Thyroid gland (tissue), 4 donors: ENCODE data around the gene AGBL5. TPM values are rescaled to one million over a fixed set of nuclear protein-coding genes. Genes with fewer than 3 reads are reported as not detected.
A peak's percentile ranks its signal among the peaks of the same experiment; 100 is the strongest.

ENCODE experiments used
- DNase-seq, 2 donors: peaks; one replicate each; pipeline ENCODE4 v3.0.0-alpha.2; 2019
- H3K27ac ChIP-seq, 3 donors: fragments of 200-600 bp; sonication (generic); 1 replicate in 2 of 3; 2 replicates in 1 of 3; pipeline ENCODE4 v1.5.1; 2016 to 2019; ENCODE audit warnings: mild to moderate bottlenecking in 1 of 3, moderate library complexity in 1 of 3
- H3K27me3 ChIP-seq: fragments of 200-600 bp; sonication (generic); one replicate; pipeline ENCODE4 v1.5.1; 2019
- H3K36me3 ChIP-seq, 2 donors: fragments of 200-600 bp; sonication (generic); one replicate each; pipeline ENCODE4 v1.5.1; 2016 to 2019
- H3K4me1 ChIP-seq, 2 donors: fragments of 200-600 bp; sonication (generic); one replicate each; pipeline ENCODE4 v1.5.1; 2017 to 2019
- H3K4me3 ChIP-seq, 3 donors: fragments of 200-600 bp; sonication (generic); replicated peaks in 1 of 3; 1 replicate in 2 of 3; 2 replicates in 1 of 3; pipeline ENCODE4 v1.5.1; 2016; ENCODE audit warnings: mild to moderate bottlenecking in 1 of 3
- H3K9me3 ChIP-seq: fragments of 200-600 bp; sonication (generic); one replicate; pipeline ENCODE4 v1.5.1; 2017
- POLR2A ChIP-seq, 2 donors: fragments of 450-650 bp; IDR thresholded peaks; one replicate each; pipeline ENCODE4 v1.6.1; 2017; ENCODE audit warnings: antibody characterized with exemption in 2 of 2, mild to moderate bottlenecking in 2 of 2, moderate library complexity in 1 of 2
- WGBS, 2 donors: methylation state at CpG; one replicate each; pipeline ENCODE4 v1.1.5; 2017; 5-methylcytosine and 5-hydroxymethylcytosine counted together
- intact Hi-C: fragments of 100-400 bp; cut with DNase I; formaldehyde crosslinking; loops from one replicate; pipeline ENCODE4 v1.15.1; 2023
- total RNA-seq, 4 donors: library from RNA; depleted of rRNA; stranded (reverse); fragments of >200 nt; gene quantifications; one replicate each; pipeline ENCODE4 v1.2.3, GENCODE V29; 2016
- TF ChIP-seq, protein P1 (sequence below), 6 experiments: fragments of 200-600 bp in 3 of 6; fragments of 450-650 bp in 3 of 6; sonication (generic) in 3 of 6; IDR thresholded peaks; one replicate each; pipeline ENCODE4 v1.5.1; 2016 to 2019; ENCODE audit warnings: antibody characterized with exemption in 6 of 6, mild to moderate bottlenecking in 2 of 6, inconsistent platforms in 1 of 6, moderate library complexity in 1 of 6

Gene AGBL5
- total RNA-seq, 4 donors from 2014 or later: 29.1 to 40.0 (median 31.6) TPM

DNA sequence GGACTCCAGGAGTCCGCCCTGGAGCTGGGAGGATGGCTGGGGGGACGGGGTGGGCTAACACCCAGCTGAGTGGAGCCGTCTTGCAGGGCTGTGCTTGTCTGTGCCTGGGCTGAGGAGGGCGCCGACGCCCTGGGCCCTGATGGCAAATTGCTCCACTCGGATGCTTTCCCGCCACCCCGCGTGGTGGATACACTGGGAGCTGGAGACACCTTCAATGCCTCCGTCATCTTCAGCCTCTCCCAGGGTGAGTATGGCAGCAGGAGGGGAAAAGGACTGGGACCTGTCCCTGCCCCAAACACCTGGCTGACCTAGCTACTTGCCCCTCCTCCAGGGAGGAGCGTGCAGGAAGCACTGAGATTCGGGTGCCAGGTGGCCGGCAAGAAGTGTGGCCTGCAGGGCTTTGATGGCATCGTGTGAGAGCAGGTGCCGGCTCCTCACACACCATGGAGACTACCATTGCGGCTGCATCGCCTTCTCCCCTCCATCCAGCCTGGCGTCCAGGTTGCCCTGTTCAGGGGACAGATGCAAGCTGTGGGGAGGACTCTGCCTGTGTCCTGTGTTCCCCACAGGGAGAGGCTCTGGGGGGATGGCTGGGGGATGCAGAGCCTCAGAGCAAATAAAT is 48.0 kb downstream of the AGBL5 start:
- Histone ChIP-seq H3K4me1 (peaks cover 0 to 10% of the 10 kb centered on the region in 2 donors), H3K4me3 (no peak overlapping the region), H3K36me3 (no peaks in the 10 kb centered on the region), H3K27me3 (no peaks in the 10 kb centered on the region), H3K27ac (no peak overlapping the region), H3K9me3 (no peaks in the 10 kb centered on the region)
- DNase-seq: no peak
- intact Hi-C loops: loop anchor here (5.0 to 10.0 kb wide), 3 partner anchors 93 to 205 kb away; partner anchors contain the start of genes DNAJC5G and UCN
- 89 to 93% methylated on average over 8 to 19 of the region's 19 CpGs for WGBS, 2 donors
- TF ChIP-seq POLR2A (IDR thresholded peaks at IDR 0.05): no peak
- TF ChIP-seq, protein P1, sequence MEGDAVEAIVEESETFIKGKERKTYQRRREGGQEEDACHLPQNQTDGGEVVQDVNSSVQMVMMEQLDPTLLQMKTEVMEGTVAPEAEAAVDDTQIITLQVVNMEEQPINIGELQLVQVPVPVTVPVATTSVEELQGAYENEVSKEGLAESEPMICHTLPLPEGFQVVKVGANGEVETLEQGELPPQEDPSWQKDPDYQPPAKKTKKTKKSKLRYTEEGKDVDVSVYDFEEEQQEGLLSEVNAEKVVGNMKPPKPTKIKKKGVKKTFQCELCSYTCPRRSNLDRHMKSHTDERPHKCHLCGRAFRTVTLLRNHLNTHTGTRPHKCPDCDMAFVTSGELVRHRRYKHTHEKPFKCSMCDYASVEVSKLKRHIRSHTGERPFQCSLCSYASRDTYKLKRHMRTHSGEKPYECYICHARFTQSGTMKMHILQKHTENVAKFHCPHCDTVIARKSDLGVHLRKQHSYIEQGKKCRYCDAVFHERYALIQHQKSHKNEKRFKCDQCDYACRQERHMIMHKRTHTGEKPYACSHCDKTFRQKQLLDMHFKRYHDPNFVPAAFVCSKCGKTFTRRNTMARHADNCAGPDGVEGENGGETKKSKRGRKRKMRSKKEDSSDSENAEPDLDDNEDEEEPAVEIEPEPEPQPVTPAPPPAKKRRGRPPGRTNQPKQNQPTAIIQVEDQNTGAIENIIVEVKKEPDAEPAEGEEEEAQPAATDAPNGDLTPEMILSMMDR (IDR thresholded peaks at IDR 0.05): no peak

DNA sequence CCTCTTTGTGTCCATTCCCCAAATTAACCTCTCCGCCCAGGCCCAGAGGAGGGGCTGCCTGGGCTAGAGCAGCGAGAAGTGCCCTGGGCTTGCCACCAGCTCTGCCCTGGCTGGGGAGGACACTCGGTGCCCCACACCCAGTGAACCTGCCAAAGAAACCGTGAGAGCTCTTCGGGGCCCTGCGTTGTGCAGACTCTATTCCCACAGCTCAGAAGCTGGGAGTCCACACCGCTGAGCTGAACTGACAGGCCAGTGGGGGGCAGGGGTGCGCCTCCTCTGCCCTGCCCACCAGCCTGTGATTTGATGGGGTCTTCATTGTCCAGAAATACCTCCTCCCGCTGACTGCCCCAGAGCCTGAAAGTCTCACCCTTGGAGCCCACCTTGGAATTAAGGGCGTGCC is 48.6 kb downstream of the AGBL5 start:
- Histone ChIP-seq H3K4me1 (peaks cover 0 to 10% of the 10 kb centered on the region in 2 donors), H3K9me3 (no peaks in the 10 kb centered on the region), H3K4me3 (no peak overlapping the region), H3K27me3 (no peaks in the 10 kb centered on the region), H3K36me3 (no peaks in the 10 kb centered on the region), H3K27ac (no peak overlapping the region)
- TF ChIP-seq, protein P1 (IDR thresholded peaks at IDR 0.05): no peak
- no peak for TF ChIP-seq POLR2A (IDR thresholded peaks at IDR 0.05)
- WGBS, 2 donors: 84 to 90% methylated on average over 7 to 10 of the region's 10 CpGs
- DNase-seq: no peak
- intact Hi-C loops: no loop called here

DNA sequence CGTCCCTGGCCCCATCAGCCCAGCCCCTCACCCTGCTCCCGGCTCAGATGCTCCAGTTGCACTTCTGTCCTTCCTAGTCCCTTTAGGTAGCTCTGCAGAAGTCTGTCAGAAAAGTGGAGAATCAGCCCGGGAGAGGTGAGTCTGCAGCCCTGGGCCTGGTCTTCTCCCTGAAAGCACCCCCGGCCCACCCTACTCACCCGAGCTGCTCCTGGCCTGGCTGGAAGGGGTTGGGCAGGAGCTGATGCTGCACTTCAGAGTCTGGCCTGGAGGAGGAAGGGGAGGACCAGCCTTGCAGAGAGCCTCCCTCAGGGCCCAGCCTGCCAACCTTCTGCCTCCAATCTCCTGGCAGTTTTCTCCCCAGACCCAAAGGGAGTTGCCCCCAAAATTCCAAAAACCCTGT is 50.9 kb downstream of the AGBL5 start:
- DNase-seq: no peak
- H3K27ac ChIP-seq: no peak overlapping the region
- 78 to 93% methylated on average over 2 to 3 of the region's 5 CpGs for WGBS, 2 donors
- H3K27me3 ChIP-seq: no peaks in the 10 kb centered on the region
- no peaks in the 10 kb centered on the region for H3K36me3 ChIP-seq
- TF ChIP-seq POLR2A (IDR thresholded peaks at IDR 0.05): no peak
- TF ChIP-seq, protein P1 (IDR thresholded peaks at IDR 0.05): no peak
- no peak overlapping the region for H3K4me3 ChIP-seq
- no peaks in the 10 kb centered on the region for H3K9me3 ChIP-seq
- peaks cover 5 to 13% of the 10 kb centered on the region in 2 donors for H3K4me1 ChIP-seq
- intact Hi-C loops: no loop called here

DNA sequence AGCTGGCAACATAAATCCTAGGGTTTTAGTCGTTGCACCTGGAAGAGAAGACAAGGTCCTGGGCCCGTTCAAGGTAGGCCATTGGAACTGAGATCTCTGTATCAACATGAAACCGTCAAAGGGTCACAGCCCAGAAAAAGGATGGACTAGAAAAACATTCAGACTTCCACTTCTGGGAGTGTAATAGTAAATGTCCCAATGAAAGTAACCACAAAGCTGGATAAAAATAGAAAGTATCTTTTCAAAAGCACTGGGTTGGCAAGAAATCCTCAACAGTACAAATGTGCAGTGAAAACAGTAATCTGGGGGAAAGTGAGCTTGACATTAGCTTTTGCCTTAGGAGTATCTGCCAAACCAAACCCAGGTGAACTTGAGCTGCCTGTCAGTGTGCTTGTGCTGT is 54.5 kb downstream of the AGBL5 start:
- TF ChIP-seq POLR2A (IDR thresholded peaks at IDR 0.05): no peak
- TF ChIP-seq, protein P1 (IDR thresholded peaks at IDR 0.05): no peak
- intact Hi-C loops: no loop called here

DNA sequence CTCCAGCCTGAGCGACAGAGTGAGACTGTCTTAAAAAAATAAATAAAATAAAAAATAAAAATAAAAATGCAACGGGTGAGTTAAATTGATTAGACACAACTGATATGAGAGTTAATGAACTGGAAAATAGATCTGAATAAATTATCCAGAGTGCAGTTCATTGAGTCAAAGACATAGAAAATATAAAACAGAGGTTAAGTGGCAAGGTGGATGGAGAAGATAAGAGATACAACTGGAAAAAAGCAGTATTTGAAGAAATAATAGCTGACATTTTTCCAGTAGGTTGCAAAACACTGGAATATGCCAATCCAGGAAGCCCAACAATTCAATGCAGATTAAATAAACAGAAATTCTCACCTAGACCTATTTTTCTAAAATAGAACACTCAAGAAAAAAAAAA is 56.8 kb downstream of the AGBL5 start:
- no peaks in the 10 kb centered on the region for H3K9me3 ChIP-seq
- DNase-seq: no peak
- WGBS, 2 donors: 86 to 96% methylated on average over 2 of the region's 2 CpGs
- no peak overlapping the region for H3K4me3 ChIP-seq
- no peaks in the 10 kb centered on the region for H3K36me3 ChIP-seq
- intact Hi-C loops: no loop called here
- TF ChIP-seq, protein P1 (IDR thresholded peaks at IDR 0.05): no peak
- no peak for TF ChIP-seq POLR2A (IDR thresholded peaks at IDR 0.05)
- H3K27me3 ChIP-seq: no peaks in the 10 kb centered on the region
- peaks cover 5 to 13% of the 10 kb centered on the region in 2 donors for H3K4me1 ChIP-seq
- no peak overlapping the region for H3K27ac ChIP-seq

More for the DNA sequence above, 54.5 kb downstream of the AGBL5 start:
- Histone ChIP-seq H3K4me1 (peaks cover 5 to 13% of the 10 kb centered on the region in 2 donors), H3K4me3 (no peak overlapping the region), H3K36me3 (no peaks in the 10 kb centered on the region), H3K27ac (peak overlapping the region in 1 of 3 donors; percentile 9), H3K27me3 (no peaks in the 10 kb centered on the region), H3K9me3 (no peaks in the 10 kb centered on the region)
- no peak for DNase-seq
- WGBS, 2 donors: 16 to 23% methylated on average over 3 of the region's 3 CpGs
